ENCODE measurements around the gene SNU13.

GRCh38 chr22:41682033-41682807, 6.4 kb downstream of the SNU13 start:
- TF ChIP-seq EP300 (IDR thresholded peaks at IDR 0.05) (no peak), POLR2A (IDR thresholded peaks at IDR 0.05) (peak; percentile 91), CTCF (IDR thresholded peaks at IDR 0.05) (no peak)

Data from ovary (tissue), 3 donors.